SW480 (cell line): ENCODE results near the gene ZIM2.
"Not testable (repeated sequence)": the region's sequence is repeated elsewhere in the genome, so short reads cannot be mapped to it uniquely, and the experiment has no call there.

Experiments used
- DNase-seq: peaks from one replicate; pipeline ENCODE4 v3.0.0-alpha.2; 2016; ENCODE audit warnings: low spot score

Gene ZIM2

DNA sequence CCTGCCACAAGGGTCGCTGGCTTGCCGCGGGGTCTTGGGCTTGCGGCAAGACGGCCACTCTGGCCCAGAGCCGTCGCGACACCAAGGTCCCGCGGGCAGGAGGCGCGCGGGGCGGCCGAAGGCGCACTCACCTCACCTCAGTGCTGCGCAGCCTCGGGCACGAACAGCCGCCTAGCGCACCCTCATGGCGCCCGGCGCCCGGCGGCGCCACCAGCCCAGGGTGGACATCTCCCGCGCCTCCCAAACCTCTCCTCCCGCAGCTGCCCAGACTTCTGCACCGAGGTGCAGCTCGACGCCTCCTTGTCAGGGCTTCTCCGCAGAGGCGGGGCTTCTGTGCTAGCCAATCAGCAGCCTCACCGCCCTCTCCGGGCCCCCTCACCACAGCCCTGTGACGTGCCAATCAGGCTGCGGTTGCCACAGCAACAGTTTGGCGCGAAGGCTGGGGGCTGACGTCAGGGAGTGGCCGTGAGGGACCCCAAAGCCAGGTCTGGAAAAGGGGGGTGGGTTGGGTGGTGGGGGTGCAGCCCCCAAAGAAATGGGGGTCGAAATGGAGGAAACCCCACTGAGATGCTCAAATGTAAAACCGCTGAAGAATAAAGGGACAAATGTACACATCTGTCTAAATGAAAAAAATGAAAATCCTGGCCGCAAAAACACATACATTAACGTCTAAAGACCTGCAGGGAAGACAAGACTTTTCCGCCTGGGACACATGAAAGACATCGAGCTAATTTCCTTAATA lies at the start of gene ZIM2, which contains the start of gene PEG3:
ZIM2 (minus strand) TSS at position 276 of the 742 bp plus-strand sequence. CDS start 16,449 bp downstream, outside the sequence.
PEG3 (minus strand) TSS at position 276 of the 742 bp plus-strand sequence. CDS start 16,071 bp downstream, outside the sequence.
- DNase-seq = no peak

DNA sequence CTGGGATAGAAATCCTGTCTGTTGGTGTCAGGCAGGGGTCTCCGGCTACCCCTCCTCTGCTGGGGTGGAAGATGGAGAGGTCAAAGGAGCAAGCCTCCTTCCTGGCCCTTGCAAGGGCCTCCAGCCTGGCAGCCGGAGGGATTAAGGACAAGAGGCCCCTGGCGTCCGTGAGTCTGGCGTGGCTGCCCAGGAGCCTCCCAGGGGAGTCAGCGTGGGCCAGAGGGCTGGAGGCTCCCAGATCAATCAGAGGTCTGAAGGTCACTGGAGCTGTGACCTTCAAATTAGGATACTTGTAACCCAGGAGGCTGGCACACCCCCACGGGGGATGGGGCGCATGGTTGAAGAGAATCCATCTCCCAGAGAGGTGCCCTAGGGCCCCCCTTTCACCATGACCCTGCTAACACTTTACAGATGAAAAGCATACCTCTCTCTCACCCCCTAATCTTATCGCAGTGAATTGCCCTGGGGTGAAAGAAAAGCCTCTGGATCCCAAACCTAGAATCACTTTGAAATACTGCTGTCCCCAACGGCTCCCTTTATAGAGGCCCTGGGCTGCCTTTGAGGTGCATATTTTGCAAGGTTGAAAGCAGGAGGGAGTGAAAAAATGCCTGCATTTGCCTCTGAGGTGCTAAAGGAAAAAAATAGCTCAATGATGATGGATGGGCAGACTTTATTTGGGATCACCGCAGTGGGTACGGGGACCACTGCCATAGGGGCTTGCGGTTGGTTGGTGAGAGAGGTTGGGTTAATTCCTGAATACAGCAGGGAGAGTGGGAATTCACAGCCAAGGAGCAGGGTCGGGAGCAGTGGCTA lies 44.9 kb upstream of the ZIM2 start:
- no peak for DNase-seq

DNA sequence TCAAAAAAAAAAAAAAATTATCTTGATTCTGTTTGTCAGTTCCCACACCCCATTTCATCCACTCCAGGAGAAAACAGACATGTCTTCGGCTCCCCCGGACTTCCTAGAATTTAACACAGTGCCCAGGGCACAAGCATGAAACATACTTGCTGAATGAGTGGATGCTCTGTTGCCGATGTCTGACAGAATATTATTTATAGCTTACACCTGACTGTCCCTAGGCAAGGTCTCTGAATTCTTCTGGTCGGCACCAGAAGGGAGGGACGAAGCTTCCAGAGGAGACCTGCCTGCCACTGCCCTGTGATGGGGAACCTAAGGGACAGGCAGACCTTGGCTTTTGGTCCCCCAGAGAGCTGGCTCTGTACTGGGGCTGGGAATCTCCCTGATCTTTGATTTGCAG lies 43.9 kb upstream of the ZIM2 start:
- no peak for DNase-seq

DNA sequence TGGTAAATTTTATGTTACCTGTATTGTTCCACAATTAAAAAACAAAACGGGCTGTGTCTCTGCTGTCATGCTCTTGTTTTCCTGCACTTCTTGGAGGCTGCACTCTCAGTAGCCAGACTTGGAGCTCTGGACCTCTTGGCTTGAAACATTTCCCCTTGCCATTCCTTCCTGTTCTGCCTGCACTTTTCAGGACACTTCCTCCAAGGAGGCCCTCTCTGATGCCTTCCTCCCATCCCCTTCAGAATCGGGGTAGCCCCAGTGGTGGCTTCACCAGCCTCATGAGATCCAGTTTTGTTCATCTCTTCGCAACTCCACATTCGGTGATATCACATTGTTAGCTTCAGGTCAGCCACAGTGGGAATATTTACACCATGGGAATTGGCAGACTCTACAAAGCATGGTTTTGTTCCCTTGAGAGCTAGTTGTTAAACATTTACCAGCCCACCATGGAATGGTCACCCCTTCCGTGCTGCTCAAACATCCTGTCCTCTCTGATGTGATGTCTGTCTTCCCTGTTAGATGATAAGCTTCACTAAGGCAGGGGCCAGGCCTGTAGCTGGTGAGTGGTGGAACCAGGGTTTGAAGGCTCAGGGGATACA lies 40.2 kb upstream of the ZIM2 start:
- no peak for DNase-seq

DNA sequence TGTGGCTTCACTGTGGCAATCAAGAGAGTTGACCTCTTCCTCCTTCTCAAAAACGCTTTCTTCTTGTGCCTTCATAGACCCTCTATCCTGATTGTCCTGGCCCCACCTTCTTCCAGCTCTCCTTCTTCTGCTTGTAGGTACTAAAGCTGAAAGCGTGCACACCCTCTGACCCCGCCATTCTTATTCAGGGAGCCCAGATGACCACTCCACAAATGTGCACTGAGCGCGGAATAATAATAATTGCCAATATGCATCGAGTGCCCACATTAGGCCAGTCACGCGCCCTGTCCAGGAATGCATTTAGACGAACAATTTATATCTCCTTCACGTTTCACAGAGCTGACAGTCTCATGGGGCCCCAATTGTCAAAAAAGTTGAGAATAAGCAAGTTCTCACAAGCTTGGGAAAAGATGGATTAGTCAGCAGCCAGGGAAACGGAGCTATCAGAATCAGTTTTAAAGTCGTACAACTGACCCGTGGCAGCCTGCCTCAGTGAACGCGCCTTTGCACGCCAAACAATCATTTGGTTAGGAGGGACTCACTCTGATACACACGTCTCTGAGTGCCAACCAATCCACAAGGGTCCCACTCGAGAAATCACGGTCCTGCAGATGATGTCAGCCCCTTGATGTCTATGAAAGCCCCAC lies 36.7 kb upstream of the ZIM2 start:
- DNase-seq = no peak

DNA sequence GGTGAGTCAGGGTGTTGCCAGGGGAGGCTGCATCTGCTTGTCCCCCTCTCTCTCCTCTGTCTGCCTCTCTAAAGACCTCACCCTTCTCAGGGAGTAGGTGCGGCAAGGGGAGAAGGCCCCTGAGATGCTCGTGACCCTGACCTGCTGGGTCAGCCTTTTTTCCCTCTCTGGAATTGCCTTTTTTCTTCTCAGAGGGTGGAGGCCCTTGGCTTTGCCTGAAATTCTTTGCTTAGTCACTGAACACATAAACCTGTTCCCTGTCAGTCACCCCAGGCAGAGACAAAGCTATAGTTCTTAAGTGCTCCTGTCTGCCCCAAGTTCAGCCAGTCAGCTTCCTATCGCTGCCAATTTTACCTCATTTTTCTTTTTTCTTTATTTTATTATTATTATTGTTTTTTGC lies 35.2 kb upstream of the ZIM2 start:
- no peak for DNase-seq

DNA sequence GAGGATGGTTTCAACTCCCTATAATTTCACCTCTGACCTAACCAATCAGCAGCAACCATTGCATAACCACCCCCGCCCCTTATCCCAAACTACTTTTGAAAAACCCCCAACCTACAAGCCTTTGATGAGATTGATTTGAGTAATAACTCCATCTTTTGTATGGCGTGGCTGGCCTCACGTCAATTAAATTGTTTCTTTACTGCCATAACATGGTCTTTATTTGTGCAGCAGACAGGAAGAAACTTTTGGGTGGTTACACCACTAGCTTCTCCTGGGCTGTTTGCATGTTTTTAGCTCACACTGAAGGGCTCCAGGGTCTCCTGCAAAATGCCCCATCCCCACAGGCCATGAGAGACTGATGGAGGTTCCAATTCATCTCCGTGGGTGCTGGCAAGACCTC lies 34.0 kb upstream of the ZIM2 start:
- DNase-seq = no peak

DNA sequence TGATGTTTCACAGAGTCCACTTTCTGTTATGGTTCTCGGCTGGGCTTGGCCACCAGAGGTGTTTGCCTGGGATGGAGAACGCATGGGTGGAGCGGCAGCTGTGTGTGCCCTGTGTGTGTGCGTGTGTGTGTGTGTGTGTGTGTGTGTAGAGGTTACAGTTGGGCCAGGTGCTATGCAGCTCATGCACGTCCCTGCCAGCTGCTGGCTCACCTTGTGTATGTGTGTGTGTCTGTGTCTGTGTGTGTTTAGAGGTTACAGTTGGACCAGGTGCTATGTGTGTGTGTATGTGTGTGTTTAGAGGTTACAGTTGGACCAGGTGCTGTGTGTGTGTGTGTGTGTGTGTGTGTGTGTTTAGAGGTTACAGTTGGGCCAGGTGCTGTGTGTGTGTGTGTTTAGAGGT lies 33.0 kb upstream of the ZIM2 start:
- no peak for DNase-seq

DNA sequence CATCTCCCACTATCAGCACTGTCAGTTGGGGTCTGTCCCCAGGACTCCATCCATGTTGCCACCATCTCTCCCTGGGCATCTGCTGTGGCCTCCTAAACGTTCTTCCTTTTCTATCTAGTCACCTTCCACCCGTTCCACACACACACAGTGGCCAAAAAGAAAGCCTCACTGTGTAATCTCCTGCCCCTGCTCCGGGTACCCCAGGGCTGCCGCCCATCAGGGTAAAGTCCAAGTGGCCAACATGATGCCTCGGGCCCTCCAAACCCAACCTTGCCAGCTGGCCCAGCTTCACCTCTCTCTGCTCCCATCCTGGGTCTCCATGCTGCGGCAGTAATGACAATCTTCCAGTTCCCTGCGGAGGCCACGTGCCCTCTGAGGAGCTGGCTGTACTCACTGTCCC lies 29.4 kb upstream of the ZIM2 start:
- no peak for DNase-seq

DNA sequence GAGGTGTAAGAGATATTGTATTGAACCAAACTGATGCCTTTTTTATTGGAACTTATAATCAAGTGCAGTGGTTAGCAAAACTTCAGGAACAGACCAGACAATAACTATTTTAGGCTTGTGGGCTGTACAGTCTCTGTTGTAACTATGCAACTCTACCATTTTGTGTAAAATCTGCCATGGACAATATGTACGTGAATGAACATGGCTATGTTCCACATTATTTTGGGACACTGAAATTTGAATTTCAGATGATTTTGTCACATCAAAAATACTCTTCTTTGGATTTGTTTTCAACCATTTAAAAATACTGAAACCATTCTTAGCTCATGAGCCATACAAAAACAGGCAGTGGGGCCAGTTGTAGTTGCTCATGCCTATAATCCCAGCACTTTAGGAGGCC lies 27.9 kb upstream of the ZIM2 start:
- DNase-seq = no peak

DNA sequence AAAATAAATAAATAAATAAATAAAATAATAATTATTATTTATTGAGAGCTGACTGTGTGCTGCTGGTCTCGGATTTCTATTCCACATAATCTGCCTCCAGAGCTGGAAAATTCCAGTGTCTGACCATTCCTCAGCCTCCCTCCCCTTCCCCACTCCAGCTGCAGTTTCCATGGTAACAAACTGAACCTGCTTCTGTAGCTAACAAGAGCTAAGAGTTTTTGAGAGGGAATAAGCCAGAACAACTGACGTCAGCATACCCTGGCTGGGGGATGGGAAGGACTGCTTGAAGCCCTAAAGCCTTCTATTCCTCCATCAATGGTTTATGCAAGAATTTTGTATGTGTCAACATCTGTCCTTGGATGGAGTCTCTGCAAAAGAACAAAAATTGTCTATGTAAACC lies 26.0 kb upstream of the ZIM2 start:
- DNase-seq = no peak

DNA sequence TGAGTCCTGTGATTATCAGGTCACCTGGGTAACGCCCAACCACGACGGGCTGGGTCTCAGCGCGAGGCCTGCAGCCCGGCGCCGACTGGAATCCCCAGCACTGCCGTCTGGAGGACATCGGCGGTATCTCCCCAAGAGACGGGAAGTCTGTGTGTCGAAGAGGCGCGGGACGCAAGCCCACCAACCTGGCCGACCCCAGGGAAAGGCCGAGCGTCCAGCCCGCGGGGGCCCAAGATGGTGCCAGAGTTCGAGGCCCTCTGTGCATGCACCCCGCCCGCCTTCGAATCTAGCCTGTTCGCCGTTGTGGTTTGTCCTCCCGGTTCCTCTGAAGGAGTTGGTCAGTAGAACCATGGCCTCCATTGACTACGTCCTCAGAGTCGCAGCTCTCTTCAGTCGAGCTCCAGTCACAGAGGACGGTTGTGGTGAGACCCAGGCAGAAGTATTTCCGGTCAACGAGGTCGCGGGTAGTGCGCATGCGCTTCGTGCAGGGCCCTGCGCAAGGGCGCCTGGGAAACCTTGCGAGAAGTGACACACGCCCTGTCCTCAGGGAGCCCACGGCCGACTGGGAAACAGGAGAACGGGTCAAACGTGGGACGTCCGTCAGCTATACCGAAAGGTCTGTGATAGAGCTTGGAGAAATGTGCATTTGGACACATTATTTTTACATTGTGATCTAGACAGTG lies 24.1 kb upstream of the ZIM2 start:
- no peak for DNase-seq

DNA sequence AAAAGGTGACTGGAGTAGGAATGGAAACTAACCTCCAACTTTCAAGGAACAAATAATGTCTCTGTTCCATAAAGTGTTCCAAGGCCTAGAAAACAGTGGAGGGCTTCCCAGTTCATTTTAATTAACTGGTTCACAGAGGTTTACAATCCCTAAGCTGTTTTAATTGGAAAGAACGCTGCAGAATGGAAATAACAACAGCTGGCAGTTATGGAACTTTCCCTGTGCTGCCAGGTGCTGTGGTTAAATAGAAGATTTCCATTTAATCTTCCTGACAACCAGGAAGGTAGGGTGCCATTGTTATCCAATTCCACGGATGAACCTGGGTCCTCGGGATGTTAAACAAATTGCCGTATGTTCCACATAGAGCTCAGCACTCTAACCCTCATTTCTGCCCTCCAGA lies 22.2 kb upstream of the ZIM2 start:
- no peak for DNase-seq

DNA sequence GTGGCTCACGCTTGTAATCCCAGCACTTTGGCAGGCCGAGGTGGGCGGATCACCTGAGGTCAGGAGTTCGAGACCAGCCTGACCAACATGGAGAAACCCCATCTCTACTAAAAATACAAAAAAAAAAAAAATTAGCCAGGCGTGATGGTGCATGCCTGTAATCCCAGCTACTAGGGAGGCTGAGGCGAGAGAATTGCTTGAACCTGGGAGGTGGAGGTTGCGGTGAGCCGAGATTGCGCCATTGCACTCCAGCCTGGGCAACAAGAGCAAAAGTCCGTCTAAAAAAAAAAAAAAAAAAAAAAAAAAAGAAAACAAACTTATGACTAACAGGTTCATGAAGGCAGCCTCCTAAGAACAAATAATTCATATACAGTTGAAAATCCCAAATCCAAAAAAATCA lies 19.9 kb upstream of the ZIM2 start:
- not testable (repeated sequence) for DNase-seq

DNA sequence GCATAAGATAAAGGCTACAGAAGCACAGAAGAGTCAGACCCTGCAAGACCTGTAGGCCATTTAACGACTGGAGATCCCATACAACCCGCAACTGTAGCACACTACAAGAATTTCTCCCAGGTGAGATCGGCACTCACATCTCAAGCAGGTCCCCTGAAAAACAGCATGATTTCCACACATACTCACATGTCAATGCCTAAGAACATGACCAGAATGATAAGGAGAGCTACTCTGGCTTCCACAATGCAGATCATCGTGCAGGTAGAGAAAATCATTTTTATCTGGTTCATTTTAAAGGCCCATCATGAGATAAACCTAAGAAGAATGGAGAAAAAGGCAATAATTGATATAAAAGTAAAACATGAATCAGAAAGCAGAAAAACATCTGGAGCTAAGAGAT lies 17.5 kb upstream of the ZIM2 start:
- no peak for DNase-seq

DNA sequence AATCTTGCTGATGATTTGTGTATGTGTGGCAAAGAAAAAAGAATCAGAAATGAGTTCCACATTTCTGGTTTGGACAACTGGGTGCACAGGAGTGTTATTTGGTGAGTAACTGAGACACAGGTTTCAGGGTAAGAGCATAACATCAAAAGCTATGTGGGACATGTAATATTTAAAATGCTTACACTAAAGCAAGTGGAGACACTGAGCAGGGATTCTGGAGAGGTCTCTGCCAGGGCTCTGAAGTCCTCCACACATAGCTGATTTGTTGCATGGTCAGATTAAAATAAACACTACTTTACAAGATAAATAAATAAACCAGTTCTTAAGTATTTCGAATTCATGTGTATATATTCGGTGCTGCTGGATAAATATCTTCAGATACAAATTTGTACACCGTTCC lies 16.3 kb upstream of the ZIM2 start:
- DNase-seq = no peak

DNA sequence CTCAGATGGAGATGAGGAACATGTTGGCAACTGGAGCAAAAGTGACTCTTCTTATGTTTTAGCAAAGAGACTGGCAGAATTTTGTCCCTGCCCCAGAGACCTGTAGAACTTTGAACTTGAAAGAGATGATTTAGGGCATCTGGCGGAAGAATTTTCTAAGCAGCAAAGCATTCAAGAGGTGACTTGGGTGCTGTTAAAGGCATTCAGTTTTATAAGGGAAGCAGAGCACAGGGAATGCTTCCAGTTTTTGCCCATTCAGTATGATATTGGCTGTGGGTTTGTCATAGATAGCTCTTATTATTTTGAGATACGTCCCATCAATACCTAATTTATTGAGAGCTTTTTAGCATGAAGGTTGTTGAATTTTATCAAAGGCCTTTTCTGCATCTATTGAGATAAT lies 11.8 kb upstream of the ZIM2 start:
- DNase-seq = not testable (repeated sequence)

DNA sequence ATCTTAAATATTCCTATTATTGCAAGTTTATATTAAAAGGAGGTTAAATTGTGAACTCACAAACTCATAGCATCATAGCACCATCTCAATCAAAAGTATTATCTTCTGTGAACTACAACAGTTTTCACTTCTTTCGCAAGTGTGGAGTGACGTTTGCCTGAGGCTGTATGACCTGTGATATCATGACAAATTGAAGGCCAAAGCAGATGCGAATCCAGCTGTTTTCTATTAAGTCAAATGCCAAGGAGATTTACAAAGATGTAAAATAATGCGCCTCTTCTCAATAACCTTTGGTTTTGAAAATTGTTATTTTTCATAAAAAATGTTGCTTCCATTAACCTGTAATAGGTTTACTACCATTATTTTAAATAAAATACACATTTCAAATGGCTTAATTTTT lies 7.6 kb upstream of the ZIM2 start:
- DNase-seq = no peak

DNA sequence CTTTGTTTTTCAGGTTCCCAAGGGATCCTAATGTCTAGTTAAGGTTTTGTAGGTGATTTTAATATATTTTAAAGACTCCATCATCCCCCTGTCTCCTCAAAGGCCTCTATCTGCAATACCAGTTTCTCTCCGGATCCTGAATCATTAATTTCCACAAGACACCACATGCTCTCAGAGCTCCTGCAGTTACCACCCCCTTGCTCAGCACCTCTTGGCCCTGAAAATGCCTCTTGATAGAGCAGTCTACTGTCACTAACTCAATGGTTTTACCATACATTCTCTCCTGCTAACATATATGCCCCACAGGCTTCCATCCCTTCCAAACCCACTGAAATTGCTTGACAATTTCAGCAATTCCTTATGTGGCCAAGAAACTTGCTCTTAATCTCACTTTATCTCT lies 1.9 kb upstream of the ZIM2 start:
- DNase-seq = no peak

DNA sequence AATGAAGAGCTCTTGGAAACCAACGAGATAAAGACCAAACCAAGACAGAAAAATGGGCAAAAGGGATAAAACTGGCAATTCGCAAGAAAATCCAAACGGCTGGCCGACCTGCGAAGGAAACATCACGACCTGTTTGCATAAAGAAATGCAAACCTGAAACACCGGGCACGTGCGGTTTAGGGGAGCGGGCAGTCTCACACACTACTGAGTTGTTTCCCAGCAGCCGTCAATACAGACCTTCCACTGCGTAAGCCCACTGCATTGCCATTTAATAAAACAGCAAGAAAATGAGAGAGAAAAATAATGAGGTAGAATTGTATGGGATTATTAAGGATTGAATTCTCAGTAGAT lies 642 bp upstream of the ZIM2 start:
- DNase-seq = no peak

DNA sequence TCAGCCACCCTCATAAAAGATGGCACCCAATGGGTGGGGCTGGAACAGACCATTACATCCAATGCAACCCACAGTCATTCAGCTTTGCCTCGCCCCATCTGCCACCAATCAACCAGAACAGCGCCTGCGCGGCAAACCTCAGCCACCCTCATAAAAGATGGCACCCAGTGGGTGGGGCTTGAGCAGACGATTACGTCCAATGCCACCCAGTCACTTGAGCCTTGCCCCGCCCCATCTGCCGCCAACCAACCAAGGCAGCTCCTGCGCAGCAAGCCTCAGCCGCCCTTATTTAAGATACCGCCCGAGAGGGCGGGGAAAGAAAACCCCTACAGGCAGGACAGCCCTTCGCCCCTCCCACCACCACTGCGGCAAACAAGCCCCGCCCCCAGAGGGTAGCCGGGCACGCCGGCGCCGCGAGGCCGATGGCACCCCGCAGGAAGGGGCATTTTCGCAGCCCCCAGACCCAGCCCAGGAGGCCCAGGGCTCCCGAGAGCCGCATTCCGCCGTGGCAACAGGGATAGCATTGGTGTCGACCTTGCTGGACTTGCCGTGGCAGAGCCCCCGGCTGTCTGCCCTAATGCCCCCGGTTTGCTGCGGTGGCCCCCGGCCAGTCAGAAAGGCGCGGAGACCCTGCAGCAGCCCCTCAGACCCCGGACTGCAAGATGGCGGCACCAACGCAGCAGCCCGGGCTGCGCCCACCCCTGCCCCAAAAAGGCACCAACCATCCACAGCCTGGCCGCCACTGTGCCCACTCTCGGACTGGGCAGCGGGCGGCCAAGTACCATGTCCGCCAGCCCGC lies 675 bp downstream of the ZIM2 start:
- DNase-seq = no peak
